HepG2 (cell line): ENCODE results near the gene RBCK1. TPM values are rescaled to one million over a fixed set of nuclear protein-coding genes. Genes with fewer than 3 reads are reported as not detected.

ENCODE experiments used
- ASH2L ChIP-seq: fragments of 300-600, 200-600 bp; sonication (generic); IDR thresholded peaks from 2 replicates; pipeline ENCODE4 v1.7.0; 2017; ENCODE audit warnings: low read depth, mild to moderate bottlenecking, moderate library complexity, mixed read lengths, low read length; ENCODE audit not compliant: insufficient read length
- FOXC1 ChIP-seq: sonication (generic); formaldehyde crosslinking; IDR thresholded peaks from 2 replicates; pipeline ENCODE4 v1.8.0; 2022; ENCODE audit warnings: mild to moderate bottlenecking, missing genetic modification reagents, borderline replicate concordance
- HMGA1 ChIP-seq: sonication (generic); formaldehyde crosslinking; conservative IDR thresholded peaks from 2 replicates; pipeline ENCODE4 v1.4.0; 2020; ENCODE audit warnings: missing genetic modification reagents
- KLF16 ChIP-seq, 2 experiments: sonication (generic) in 1 of 2; formaldehyde crosslinking in 1 of 2; IDR thresholded peaks; 2 replicates each; pipeline versions ENCODE4 v1.6.1 to v1.8.0; 2016 to 2023; ENCODE audit warnings: missing genetic modification reagents in 2 of 2, missing compliant biosample characterization in 1 of 2
- MAFK ChIP-seq, 2 experiments: IDR thresholded peaks in 1 of 2; conservative IDR thresholded peaks in 1 of 2; 2 replicates each; pipeline ENCODE4 v1.6.1; 2011; ENCODE audit warnings: improper control_type of control experiment in 2 of 2, low read length in 2 of 2
- MXD4 ChIP-seq: IDR thresholded peaks from 2 replicates; pipeline ENCODE4 v1.6.1; 2016; ENCODE audit warnings: mild to moderate bottlenecking, missing biosample characterization, missing genetic modification reagents
- PCBP2 ChIP-seq: fragments of 200-400 bp; formaldehyde crosslinking; optimal IDR thresholded peaks from 2 replicates; pipeline ENCODE3; 2018; ENCODE audit warnings: low read length, low read depth; ENCODE audit not compliant: poor library complexity, severe bottlenecking
- PHB2 ChIP-seq: fragments of 450-650 bp; IDR thresholded peaks from 2 replicates; pipeline ENCODE4 v1.6.1; 2018; ENCODE audit not compliant: partially characterized antibody
- RBM22 ChIP-seq: fragments of 200-400 bp; formaldehyde crosslinking; optimal IDR thresholded peaks from 2 replicates; pipeline ENCODE3; 2017; ENCODE audit warnings: mild to moderate bottlenecking, low read length, moderate library complexity
- TARDBP ChIP-seq: sonication (generic); formaldehyde crosslinking; IDR thresholded peaks from 2 replicates; pipeline ENCODE4 v1.8.0; 2022; ENCODE audit warnings: mild to moderate bottlenecking, missing genetic modification reagents
- TP53 ChIP-seq: sonication (generic); formaldehyde crosslinking; conservative IDR thresholded peaks from 2 replicates; pipeline ENCODE4 v1.4.0; 2020; ENCODE audit warnings: missing genetic modification reagents
- ZFP37 ChIP-seq: sonication (generic); formaldehyde crosslinking; IDR thresholded peaks from 2 replicates; pipeline ENCODE4 v1.4.0; 2020; ENCODE audit warnings: missing genetic modification reagents, borderline replicate concordance
- ZFYVE20 ChIP-seq: sonication (generic); formaldehyde crosslinking; IDR thresholded peaks from 2 replicates; pipeline ENCODE4 v1.8.0; 2023; ENCODE audit warnings: low read depth, mild to moderate bottlenecking, moderate library complexity, missing genetic modification reagents, borderline replicate concordance
- ZMYM3 ChIP-seq: sonication (generic); formaldehyde crosslinking; IDR thresholded peaks from 2 replicates; pipeline ENCODE4 v1.5.1; 2020; ENCODE audit warnings: mild to moderate bottlenecking, missing genetic modification reagents
- ZNF282 ChIP-seq: fragments of 450-650 bp; IDR thresholded peaks from 2 replicates; pipeline ENCODE4 v1.6.1; 2018; ENCODE audit not compliant: partially characterized antibody
- ZNF317 ChIP-seq: sonication (generic); formaldehyde crosslinking; IDR thresholded peaks from 2 replicates; pipeline ENCODE4 v1.5.0; 2020; ENCODE audit warnings: mild to moderate bottlenecking, missing genetic modification reagents
- ZNF530 ChIP-seq: sonication (generic); formaldehyde crosslinking; IDR thresholded peaks from 2 replicates; pipeline ENCODE4 v1.5.0; 2020; ENCODE audit warnings: low read depth, mild to moderate bottlenecking, missing genetic modification reagents
- ZNF761 ChIP-seq: sonication (generic); formaldehyde crosslinking; conservative IDR thresholded peaks from 2 replicates; pipeline ENCODE4 v1.4.0; 2020; ENCODE audit warnings: mild to moderate bottlenecking, missing genetic modification reagents
- ZNF792 ChIP-seq: IDR thresholded peaks from 2 replicates; pipeline ENCODE4 v1.6.1; 2016
- ZSCAN20 ChIP-seq: sonication (generic); formaldehyde crosslinking; IDR thresholded peaks from 2 replicates; pipeline ENCODE4 v1.4.0; 2020; ENCODE audit warnings: missing genetic modification reagents, mild to moderate bottlenecking, borderline replicate concordance
- polyA plus RNA-seq, 8 experiments: library from polyadenylated mRNA; depleted of rRNA in 3 of 8; stranded (reverse) in 7 of 8; unstranded in 1 of 8; fragments of >200 nt; fragmentation: Illumina TruSeq in 4 of 8; extraction: Trizol in 4 of 8; gene quantifications; 2 replicates each; pipeline versions ENCODE4 v1.2.1 to v1.2.3, GENCODE V29; 2011 to 2016; ENCODE audit warnings: low read depth in 4 of 8, missing spikeins in 1 of 8, mixed read lengths in 1 of 8; ENCODE audit not compliant: insufficient read depth in 1 of 8
- total RNA-seq, 5 experiments: library from RNA; depleted of rRNA; stranded (reverse); fragments of >200 nt; fragmentation: Illumina TruSeq; extraction: Trizol; gene quantifications; 2 replicates each; pipeline ENCODE4 v1.2.3, GENCODE V29; 2016; ENCODE audit warnings: low read depth in 1 of 5
- TF ChIP-seq, protein P1 (sequence below), 2 experiments: sonication (generic) in 1 of 2; formaldehyde crosslinking in 1 of 2; IDR thresholded peaks; 2 replicates each; pipeline versions ENCODE4 v1.4.0 to v1.6.1; 2018 to 2020; ENCODE audit warnings: missing genetic modification reagents in 2 of 2, borderline replicate concordance in 1 of 2, low read depth in 1 of 2, mild to moderate bottlenecking in 1 of 2, missing biosample characterization in 1 of 2
- TF ChIP-seq, protein P2 (sequence below): sonication (generic); formaldehyde crosslinking; IDR thresholded peaks from 2 replicates; pipeline ENCODE4 v1.4.0; 2020; ENCODE audit warnings: missing genetic modification reagents
- TF ChIP-seq, protein P3 (sequence below): sonication (generic); formaldehyde crosslinking; IDR thresholded peaks from 2 replicates; pipeline ENCODE4 v1.4.0; 2020; ENCODE audit warnings: missing genetic modification reagents
- TF ChIP-seq, protein P4 (sequence below): sonication (generic); formaldehyde crosslinking; IDR thresholded peaks from 2 replicates; pipeline ENCODE4 v1.4.0; 2020; ENCODE audit warnings: missing genetic modification reagents

The RBCK1 gene
- total and polyA plus RNA-seq, 2 of the 13 experiments (the other 11 are each of a cell fraction or from before 2014, with no cell fraction given): 149 to 215 TPM

DNA sequence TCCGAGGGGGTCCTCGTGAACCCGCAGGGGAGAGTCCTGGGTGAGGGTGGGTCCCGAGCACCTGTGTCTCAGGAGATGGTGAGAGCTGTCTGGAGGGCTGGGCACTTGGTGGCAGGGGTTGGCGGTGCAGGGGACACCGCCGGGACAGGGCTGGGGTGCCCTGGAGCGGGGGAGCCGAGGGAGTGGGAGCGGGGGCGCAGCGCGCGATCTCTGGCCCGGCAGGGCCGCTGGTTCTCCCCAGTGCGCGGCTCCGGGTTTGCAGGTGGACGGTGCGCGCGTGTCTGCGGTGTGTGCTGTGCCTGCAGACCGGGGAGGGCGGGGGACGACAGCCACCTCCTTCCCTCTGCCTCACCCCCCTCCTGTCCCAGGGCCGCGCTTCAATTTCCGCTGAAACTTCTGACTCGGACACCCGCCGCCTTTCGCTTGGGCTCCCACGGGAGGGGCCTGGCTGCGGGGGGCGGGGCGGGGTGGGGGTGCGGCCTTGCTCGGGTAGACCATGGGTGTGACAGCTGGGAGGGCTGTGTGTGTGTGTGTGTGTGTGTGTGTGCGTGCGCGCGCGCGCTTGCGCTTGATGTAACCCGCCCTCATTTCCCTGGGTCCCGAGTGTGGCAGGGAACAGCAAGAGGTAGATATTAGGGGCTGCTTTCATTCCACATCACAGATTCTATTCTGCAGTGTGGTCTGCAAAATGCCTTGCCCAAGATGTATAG, 26.4 kb upstream of the RBCK1 start (continued):
- TF ChIP-seq, protein P1, sequence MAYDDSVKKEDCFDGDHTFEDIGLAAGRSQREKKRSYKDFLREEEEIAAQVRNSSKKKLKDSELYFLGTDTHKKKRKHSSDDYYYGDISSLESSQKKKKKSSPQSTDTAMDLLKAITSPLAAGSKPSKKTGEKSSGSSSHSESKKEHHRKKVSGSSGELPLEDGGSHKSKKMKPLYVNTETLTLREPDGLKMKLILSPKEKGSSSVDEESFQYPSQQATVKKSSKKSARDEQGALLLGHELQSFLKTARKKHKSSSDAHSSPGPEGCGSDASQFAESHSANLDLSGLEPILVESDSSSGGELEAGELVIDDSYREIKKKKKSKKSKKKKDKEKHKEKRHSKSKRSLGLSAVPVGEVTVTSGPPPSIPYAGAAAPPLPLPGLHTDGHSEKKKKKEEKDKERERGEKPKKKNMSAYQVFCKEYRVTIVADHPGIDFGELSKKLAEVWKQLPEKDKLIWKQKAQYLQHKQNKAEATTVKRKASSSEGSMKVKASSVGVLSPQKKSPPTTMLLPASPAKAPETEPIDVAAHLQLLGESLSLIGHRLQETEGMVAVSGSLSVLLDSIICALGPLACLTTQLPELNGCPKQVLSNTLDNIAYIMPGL (CRISPR knock-in tag; IDR thresholded peaks at IDR 0.05; ENCODE audit: borderline replicate concordance in 1 of 2, low read depth in 1 of 2): peak in 1 of 2 experiments; percentile 81; a peak in 3 of 4 replicates
- TF ChIP-seq TP53 (CRISPR knock-in tag) (no peak), ZFYVE20 (no peak), FOXC1 (CRISPR knock-in tag) (peak; percentile 89), MAFK (conservative IDR thresholded peaks at IDR 0.05 in 1 of 2, IDR thresholded peaks at IDR 0.05 in 1 of 2; ENCODE audit: low read length in 2 of 2) (no peak), ZNF282 (no peak), ZMYM3 (CRISPR knock-in tag) (peak; percentile 78), ZSCAN20 (CRISPR knock-in tag) (peak; percentile 23; the same call in 1 of the 2 replicates), PCBP2 (no peak), ZNF317 (CRISPR knock-in tag) (no peak), MXD4 (CRISPR knock-in tag) (peak; percentile 71), ZNF530 (CRISPR knock-in tag) (no peak), RBM22 (peak; percentile 42), HMGA1 (CRISPR knock-in tag) (no peak), TARDBP (CRISPR knock-in tag) (peak; percentile 83), KLF16 (CRISPR knock-in tag; IDR thresholded peaks at IDR 0.05) (peak; percentile 52 to 66; a peak in 2 of 4 replicates), ZNF792 (CRISPR knock-in tag) (peak; percentile 19), PHB2 (no peak), ASH2L (peak; percentile 26), ZFP37 (CRISPR knock-in tag) (0 out of 2 replicates have a peak, but pooled peaks have one; percentile 50), ZNF761 (0 out of 2 replicates have a peak, but pooled peaks have one; percentile 20)
- TF ChIP-seq, protein P2, sequence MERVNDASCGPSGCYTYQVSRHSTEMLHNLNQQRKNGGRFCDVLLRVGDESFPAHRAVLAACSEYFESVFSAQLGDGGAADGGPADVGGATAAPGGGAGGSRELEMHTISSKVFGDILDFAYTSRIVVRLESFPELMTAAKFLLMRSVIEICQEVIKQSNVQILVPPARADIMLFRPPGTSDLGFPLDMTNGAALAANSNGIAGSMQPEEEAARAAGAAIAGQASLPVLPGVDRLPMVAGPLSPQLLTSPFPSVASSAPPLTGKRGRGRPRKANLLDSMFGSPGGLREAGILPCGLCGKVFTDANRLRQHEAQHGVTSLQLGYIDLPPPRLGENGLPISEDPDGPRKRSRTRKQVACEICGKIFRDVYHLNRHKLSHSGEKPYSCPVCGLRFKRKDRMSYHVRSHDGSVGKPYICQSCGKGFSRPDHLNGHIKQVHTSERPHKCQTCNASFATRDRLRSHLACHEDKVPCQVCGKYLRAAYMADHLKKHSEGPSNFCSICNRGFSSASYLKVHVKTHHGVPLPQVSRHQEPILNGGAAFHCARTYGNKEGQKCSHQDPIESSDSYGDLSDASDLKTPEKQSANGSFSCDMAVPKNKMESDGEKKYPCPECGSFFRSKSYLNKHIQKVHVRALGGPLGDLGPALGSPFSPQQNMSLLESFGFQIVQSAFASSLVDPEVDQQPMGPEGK (CRISPR knock-in tag): peak; percentile 92
- TF ChIP-seq, protein P3, sequence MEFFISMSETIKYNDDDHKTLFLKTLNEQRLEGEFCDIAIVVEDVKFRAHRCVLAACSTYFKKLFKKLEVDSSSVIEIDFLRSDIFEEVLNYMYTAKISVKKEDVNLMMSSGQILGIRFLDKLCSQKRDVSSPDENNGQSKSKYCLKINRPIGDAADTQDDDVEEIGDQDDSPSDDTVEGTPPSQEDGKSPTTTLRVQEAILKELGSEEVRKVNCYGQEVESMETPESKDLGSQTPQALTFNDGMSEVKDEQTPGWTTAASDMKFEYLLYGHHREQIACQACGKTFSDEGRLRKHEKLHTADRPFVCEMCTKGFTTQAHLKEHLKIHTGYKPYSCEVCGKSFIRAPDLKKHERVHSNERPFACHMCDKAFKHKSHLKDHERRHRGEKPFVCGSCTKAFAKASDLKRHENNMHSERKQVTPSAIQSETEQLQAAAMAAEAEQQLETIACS: peak; percentile 85
- TF ChIP-seq, protein P4, sequence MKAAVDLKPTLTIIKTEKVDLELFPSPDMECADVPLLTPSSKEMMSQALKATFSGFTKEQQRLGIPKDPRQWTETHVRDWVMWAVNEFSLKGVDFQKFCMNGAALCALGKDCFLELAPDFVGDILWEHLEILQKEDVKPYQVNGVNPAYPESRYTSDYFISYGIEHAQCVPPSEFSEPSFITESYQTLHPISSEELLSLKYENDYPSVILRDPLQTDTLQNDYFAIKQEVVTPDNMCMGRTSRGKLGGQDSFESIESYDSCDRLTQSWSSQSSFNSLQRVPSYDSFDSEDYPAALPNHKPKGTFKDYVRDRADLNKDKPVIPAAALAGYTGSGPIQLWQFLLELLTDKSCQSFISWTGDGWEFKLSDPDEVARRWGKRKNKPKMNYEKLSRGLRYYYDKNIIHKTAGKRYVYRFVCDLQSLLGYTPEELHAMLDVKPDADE (CRISPR knock-in tag): 0 out of 2 replicates have a peak, but pooled peaks have one; percentile 87
